GM18858 (cell line): ENCODE results near the gene LPAR3.

Experiments
- ATAC-seq: cut with Tn5 transposase; IDR thresholded peaks from one replicate; pipeline ENCODE4 v1.9.1; 2021; ENCODE audit not compliant: unreplicated experiment

The LPAR3 gene

GRCh38 chr1:84780000-84780716, 112.8 kb downstream of the LPAR3 start:
- ATAC-seq = no peak

- no peak for ATAC-seq
These were observed 116.4 kb downstream of the LPAR3 start for GRCh38 chr1:84776639-84777038.

DNA sequence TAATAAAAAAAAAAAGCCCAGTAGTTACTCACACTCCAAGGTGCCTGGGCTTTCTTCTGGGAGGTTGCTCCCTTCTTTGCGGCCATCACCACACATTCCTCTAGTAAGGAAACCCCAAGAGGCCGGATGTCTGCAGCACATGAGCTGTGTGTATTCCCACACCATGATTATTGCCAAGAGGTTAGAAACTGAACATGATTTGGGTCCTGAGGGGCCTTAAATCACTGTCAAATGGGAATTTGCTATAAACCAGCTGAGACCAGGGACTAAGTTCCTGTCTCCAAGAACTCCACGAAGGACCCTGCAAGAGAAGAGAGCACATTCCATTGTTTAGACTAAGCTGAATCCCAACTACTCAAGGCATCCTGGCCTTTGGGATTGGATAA, 117.5 kb downstream of the LPAR3 start:
- ATAC-seq = no peak

- no peak for ATAC-seq
These were observed 118.1 kb downstream of the LPAR3 start for GRCh38 chr1:84774669-84775534.

GRCh38 chr1:84773933-84774497, 119.0 kb downstream of the LPAR3 start:
- ATAC-seq = no peak

DNA sequence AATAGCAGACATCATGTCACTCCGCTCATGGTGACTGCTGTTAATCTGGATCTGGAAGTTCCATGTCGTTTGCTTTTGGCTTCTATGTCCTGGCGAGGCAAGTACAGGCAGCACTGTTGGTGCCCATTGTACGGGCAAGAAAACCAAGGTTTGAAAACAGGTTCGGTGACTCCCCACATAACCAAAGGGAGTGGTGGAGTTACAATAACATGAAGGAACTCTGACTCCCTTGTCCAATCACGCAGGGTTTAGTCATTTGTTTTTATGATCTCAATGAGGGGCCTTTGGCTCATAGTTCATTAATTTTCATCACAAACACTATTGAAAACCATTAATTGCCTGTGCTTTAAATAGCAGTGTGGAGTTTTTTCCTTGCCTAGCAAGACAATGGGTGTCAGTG, 119.8 kb downstream of the LPAR3 start:
- ATAC-seq = no peak

DNA sequence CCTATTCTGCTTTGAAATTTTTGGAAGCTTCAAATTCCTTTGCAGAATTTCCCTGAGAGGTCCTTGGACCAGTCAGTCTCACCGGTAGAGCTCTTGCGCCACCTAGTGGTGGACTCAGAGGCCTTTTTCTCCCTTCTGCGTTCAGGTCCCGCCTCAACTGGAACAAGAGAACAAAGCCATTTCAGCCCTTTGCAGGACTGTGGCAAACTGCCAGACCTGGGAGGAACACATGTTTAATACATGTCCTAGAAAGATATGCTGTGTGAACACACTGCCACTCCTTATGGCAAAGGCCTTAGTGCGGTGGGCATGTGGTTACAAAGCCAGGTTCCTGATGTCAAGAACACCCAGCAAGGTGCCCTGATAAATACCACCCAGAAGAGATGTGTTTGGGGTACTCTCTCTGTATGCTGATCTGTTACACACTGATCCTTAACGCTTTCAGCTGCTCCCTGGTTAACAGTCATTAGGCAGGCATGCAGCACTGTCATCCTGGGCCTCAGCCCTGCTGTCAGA, 120.5 kb downstream of the LPAR3 start:
- peak; percentile 88 for ATAC-seq

DNA sequence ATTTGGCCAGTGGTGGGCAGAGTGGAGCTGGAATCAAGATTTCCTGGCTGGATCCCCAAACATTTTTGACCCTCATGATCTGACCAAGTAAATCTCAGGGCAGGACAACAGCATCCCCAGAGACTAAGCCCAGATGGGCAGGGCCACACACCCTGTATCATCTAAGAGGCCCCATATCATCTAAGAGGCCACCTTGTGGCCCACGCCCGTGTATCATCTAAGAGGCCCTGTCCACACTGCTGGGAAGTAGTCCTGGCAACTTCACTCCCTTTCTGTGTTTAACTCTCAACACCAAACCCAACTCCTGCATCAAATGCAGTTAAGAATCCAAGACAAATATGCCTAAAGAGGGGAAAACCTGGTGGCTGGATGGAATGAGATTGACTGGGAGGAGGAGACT, 121.1 kb downstream of the LPAR3 start:
- no peak for ATAC-seq

- ATAC-seq = no peak
These were observed 122.5 kb downstream of the LPAR3 start for GRCh38 chr1:84770481-84770880.

- no peak for ATAC-seq
These were observed 123.4 kb downstream of the LPAR3 start for GRCh38 chr1:84769636-84770035.

GRCh38 chr1:84768634-84769033, 124.4 kb downstream of the LPAR3 start:
- no peak for ATAC-seq

DNA sequence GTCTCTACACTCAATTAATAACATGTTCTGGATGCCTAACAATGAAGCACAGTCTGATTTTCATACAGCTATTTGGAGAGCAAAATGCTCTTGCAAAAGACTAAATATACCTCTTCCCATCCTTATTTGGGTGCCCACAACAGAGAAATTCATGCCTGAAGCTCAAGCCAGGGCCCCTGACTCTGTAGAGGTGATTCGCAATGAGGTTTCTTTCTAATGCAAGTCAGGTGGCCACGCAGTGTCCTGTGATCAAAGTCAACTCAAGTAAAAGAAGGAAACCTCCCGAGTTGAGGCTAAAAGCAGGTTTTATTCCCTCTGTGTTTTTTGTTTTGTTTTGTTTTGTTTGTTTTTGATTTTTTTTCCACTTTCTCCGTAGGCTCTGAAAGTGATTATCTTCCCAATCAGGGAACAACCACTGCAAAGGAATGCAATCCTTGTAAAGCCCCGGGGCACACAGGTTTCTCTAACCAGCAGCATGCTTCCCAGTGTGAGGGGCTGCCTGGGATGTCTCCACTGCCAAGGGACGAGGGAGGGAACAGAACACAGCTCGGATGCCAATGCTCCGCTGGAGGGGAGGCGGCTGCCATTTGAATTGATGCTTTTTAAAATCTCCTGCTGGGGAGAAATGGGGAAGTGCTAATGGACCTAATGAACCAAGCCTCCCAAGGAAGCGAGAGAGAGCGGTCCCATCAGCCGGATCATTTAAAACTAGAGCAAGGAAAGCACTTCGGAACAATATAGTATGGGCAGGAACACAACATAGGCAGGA, 128.9 kb downstream of the LPAR3 start:
- no peak for ATAC-seq

GRCh38 chr1:84762664-84763063, 130.3 kb downstream of the LPAR3 start:
- ATAC-seq = no peak
